Measurements from ENCODE around the gene SLC4A3. TPM values are rescaled to one million over a fixed set of nuclear protein-coding genes. Genes with fewer than 3 reads are reported as not detected.

The SLC4A3 gene
- total and polyA plus RNA-seq, 2 of the 8 experiments (the other 6 are each of a cell fraction or from before 2014, with no cell fraction given) = 4.8 to 7.4 TPM

GRCh38 chr2:219676586-219676985, 49.2 kb downstream of the SLC4A3 start (continued):
- TF ChIP-seq CHD7 (IDR thresholded peaks at IDR 0.05; ENCODE audit: insufficient replicate concordance, low read length) (no peak), RBBP5 (IDR thresholded peaks at IDR 0.05; ENCODE audit: borderline replicate concordance, low read depth, low read length) (no peak), MAX (IDR thresholded peaks at IDR 0.05) (no peak), ATF2 (IDR thresholded peaks at IDR 0.05; ENCODE audit: low read length) (no peak), TAF7 (optimal IDR thresholded peaks at IDR 0.05; ENCODE audit: borderline replicate concordance, low read depth, low read length) (no peak), SRF (IDR thresholded peaks at IDR 0.05; ENCODE audit: low read depth, low read length) (no peak), PHF8 (conservative IDR thresholded peaks at IDR 0.05; ENCODE audit: low read depth, low read length) (no peak), YY1 (IDR thresholded peaks at IDR 0.05; ENCODE audit: low read depth, low read length) (no peak), RAD21 (IDR thresholded peaks at IDR 0.05 in 1 of 2, conservative IDR thresholded peaks at IDR 0.05 in 1 of 2; ENCODE audit: low read depth in 2 of 2, low read length in 2 of 2) (no peak)
